Fibroblast of skin of left quadriceps (primary cell): ENCODE data around the gene E2F8.
"Not testable (repeated sequence)": the region's sequence is repeated elsewhere in the genome, so short reads cannot be mapped to it uniquely, and the experiment has no call there.

Experiments used
- DNase-seq, 2 experiments: peaks; one replicate each; pipeline ENCODE4 v3.0.0-alpha.2; 2013; ENCODE audit warnings: low read depth in 2 of 2

The E2F8 gene

DNA sequence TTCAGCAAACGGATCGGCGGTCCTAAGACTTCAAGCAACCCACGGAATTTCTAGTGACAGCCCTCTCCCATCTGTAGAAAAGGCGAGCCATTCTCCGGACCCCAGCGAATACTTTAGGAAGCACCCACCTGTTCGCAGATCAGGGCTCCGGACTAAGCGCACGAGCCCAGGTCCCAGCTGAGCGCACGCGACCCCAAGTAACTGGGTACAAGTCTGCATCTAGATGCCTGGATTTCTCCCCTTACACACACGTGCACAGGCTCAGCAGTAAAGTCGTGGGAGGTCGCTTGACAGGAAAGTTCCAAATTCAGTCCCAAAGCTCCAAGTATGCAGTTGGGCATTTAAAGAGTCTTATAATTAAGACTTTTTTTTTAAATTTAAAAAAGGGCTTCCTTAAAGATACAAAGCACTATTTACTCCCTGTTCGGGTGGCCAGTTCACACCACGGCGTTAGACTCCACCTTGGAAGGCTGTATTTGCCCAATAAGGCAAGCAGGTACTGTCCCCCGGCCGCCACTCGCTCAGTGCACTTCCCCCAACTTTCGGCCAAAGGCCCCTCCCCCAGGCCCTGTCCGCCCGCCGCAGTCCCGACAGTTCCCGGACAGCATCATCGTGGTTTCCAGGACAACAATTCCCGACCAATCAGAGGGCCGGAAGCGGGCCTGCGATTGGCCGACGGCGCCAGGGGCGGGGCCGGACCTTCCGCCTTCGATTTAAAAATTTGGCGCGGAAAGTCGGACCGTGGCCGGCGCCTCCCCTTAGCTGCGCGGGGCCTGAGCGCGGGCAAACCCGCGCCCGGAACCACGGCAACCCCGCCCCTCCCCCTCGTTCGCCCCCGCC is at the start of gene E2F8:
Gene E2F8, minus strand, starts transcription at position 526 of the 840 bp plus-strand sequence. CDS start 824 bp downstream, outside the sequence.
- peak; percentile 82 to 84 for DNase-seq

DNA sequence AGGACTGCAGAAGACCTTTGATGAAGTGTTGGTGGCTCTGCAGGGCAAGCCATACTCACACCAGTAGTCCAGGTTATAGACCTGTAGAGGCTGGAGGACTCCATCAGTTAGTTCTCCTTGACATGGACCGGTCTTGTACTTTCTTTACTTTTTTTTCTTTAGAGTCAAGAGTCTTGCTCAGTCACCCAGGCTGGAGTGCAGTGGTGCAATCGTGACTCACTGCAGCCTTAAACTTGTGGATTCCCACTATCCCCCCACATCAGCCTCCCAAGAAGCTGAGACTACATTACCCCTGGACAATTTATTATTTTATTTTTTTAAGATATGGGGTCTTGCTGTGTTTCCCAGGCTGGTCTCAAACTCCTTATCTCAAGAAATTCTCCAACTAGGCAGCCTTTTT is 49.6 kb upstream of the E2F8 start:
- no peak for DNase-seq

DNA sequence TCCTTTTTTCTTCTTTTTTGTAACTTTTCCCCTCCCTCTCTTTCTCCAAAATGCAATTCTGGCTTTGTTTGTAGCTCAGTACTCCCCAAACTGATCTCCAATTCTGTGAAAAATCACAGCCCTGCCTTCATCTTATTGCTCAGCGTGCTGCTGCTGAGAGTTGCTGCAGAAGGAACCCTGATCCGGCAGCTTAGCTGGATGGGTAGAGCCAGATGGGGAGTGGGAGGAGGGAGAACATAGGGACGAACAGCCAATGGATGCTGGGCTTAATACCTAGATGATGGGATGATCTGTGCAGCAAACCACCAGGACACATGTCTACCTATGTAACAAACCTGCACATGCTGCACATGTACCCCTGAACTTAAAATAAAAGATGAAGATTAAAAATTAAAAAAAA is 47.5 kb upstream of the E2F8 start:
- no peak for DNase-seq

GRCh38 chr11:19286411-19286810 is 45.7 kb upstream of the E2F8 start:
- DNase-seq: no peak

GRCh38 chr11:19284881-19285280 is 44.1 kb upstream of the E2F8 start:
- DNase-seq: no peak

DNA sequence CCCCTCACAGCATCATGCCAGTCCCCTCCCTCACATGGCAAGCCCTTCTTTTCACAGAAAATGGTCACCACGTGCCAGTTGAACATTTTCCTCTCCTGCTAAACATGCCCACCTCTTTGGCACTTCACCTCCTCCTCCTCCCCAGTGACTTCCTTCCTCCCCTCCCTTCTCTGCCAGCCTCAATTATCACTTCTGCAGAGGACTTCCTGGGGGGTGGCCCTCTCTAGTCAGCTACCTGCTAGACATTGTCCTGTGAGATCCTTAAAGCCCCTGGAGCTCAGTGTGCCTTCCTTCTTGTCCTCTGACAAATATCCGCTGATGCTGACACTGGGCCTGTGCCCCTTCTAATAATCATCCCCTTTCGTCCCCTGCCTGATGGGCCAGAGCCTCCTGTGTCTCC is 43.2 kb upstream of the E2F8 start:
- DNase-seq: no peak

DNA sequence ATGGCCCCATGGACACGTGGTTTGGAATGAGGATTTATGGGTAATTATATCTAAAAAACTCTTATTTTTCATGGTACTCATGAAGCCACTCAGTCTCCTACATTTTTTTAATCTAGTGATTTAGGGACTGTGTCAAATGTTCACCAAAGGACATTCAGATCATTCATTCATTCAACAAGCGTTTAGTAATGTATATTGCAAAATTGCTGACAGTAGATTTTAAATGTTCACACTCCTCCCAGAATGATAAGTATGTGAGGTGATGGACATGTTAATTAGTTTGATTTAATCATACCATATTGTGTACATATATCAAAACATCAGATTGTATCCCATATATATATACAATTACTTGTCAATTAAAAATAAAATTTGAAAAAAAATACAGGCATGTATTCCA is 40.8 kb upstream of the E2F8 start:
- DNase-seq: no peak

DNA sequence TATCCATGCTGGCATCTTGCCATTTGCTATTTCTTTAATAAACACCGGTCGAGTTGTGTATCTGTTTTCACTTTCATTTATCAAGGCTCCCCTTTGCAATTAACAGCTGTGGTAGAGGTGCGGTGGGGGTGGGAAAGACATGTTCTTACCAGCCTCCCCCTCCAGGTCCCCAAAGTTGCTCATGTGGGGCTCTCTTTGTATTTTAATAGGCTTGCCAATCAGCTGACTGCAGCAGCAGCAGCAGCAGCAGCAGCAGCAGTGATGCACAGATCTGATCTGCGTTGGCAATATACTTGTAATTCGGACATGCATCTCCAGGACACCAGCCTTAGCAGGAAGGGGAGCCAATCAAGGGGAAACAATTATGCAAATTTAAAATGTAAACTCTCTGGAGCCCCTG is 40.3 kb upstream of the E2F8 start:
- no peak for DNase-seq

- no peak for DNase-seq
Observed at GRCh38 chr11:19279451-19279850, 38.7 kb upstream of the E2F8 start.

DNA sequence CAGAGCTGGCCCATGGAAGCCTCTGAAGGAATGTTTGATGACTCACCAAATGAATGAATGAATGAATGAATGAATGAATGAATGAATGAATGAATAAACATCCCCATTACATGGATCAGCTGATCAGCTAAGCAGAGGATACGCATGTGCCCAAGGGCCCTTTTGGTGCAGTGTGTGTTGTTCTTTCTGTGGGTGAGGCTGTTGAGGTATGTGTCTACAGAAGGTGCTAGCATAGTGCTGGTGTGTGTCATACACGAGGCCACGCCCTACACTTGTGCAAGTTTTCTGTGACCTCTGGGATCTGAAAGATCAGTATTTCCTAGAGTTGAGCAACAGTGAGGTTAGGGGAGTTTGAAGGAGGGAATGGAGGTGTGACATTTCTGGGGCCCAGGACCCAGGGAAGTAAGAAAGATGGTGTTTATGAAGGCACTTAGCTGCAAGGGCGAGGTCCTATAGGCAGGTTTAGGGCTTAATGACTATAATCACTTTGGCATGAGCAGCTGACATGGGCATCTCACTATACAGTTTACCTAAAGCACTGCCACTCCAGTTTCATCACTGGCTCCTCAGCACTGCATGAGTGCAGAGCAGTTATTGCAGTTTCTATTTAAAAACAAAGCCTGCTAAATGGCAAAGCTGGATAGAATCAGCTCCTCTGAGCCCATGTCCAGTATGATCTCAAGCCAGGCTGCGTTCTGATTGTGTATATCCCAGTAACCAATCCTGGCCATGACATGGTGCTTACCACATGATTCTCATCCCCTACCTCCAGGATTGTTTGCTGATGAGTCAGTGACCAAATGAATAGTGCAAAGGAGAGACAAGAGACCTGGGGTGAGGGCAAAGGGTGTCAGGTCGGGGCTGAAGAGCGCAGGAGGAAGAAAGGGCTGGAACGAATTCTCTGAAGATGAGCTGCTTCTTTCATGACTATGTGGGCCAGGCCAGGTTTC is 36.4 kb upstream of the E2F8 start:
- no peak for DNase-seq

DNA sequence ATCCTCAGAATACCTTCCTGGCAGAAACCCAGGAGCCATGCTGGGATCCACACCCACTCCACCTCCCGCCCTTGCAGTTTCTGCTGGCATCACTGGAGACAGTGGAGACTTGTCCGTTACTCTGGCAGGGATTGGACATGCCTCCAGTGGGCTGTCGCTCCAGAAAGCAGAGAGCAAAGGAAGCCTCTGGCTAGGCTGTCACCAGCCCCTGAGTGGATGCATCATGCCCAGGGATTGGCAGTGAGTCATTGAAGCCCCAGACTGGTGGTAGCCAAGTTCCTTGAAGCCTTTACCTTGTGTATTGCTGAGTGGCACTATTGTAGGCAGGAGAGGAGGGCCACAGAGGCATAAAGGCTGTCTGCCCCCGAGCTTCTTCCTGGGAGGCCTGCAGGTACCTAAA is 34.8 kb upstream of the E2F8 start:
- DNase-seq: no peak

- DNase-seq: peak; percentile 1 to 4
Observed at GRCh38 chr11:19273219-19273618, 32.5 kb upstream of the E2F8 start.

- no peak for DNase-seq
Observed at GRCh38 chr11:19268909-19269308, 28.2 kb upstream of the E2F8 start.

DNA sequence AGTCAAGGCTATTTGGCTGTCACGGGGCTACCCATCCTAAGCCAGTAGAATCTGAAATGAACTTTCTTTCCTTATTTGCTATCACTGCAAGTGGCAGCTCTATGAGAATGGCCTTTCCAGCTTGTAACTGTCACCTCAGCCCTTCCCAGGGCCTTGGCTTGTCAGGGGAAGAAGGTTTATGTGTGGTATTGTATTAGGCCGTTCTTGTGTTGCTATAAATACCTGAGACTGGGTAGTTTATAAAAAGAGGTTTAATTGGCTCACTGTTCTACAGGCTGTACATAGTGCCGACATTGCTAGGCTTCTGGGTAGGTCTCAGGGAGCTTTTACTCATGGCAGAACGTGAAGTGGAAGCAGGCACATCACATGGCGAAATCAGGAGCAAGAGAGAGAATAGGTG is 26.8 kb upstream of the E2F8 start:
- no peak for DNase-seq

DNA sequence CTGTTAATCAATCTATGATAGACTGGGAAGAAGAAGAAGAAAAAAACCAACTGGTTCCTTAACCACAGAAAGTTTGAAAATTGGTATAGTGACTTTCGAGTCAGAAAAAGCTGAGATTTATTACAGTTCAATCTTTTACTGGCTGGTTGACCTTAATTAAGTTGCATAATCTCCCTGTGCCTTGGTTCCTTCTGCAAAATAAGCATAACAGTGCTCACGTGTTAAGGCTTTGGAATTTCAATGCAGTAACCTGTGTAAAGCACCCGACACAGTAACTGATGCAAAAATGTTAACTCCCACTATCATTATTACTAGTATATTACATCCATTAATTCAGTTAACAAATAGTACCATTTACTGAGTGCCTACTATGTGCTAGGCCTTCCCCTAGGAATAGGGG is 22.6 kb upstream of the E2F8 start:
- no peak for DNase-seq

DNA sequence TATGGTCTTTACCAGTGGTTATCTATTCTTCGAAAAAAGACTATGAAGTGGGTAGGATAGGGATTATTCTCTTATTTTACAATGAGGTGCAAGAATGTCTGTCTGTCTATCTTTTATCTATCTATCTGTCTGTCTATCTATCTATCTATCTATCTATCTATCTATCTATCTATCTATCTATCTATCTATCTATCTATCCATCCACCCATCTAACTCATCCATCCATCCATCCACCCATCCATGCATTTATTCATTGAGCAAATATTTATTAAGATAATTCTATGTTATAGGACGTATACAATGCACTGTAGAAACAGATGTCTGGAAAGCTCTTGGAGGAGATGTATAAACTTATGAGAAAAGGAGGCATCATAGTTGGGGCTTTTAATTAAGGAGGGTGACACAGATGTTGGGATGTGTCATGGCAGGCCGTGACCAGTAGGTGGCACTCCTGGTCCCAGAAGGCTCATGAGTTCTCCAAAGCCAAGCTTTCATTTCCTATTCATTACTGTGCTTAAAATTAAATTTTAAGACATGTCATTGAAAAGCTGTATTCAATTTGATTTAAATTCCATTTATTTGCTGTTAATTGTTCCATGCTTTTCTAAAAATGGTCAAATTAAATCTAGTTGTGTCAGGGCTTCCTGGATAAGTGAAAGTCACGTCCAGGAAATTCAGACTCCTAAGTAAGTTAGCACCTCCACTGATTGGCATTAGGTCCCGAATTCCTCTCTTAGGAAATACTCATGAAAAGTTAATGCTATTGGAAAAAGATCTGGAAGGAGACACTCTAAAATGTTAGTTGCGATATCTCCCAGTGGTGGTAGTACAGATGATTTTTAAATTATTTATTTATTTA is 19.0 kb upstream of the E2F8 start:
- peak; percentile 12 to 18 for DNase-seq

DNA sequence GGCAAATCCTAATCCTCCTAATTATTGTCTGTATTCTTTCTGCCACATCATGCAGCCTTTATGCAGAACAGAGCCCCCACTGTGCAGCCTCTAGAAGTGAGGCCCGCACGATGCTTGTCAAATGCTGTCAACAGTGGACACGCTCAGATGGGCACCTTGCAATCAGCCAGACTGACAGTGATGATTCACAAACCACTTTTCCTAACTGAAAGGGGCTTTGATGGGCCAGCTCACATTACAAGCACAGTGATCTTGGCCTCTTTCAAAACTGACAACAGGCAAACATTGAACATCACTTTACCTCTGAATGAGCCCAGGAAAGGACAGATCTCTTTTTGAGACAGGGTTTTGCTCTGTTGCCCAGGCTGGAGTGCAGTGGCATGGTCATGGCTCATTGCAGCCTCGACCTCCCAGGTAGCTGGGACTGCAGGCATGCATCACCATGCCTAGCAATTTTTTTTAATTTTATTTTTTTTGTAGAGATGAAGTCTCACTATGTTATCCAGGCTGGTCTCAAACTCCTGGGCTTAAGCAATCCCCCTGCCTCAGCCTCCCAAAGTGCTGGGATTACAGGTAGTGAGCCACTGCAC is 18.0 kb upstream of the E2F8 start:
- DNase-seq: no peak

DNA sequence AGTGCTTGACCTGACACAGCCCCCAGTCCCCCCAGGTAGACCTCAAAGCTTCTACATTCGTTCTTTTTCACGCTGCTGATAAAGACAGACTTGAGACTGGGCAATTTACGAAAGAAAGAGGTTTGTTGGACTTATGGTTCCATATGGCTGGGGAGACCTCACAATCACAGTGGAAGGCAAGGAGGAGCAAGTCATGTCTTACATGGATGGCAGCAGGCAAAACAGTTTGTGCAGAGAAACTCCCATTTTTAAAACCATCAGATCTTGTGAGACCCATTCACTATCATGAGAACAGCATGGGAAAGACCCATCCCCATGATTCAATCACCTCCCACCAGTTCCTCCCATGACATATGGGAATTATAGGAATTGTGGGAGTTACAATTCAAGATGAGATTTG is 13.7 kb upstream of the E2F8 start:
- DNase-seq: not testable (repeated sequence)

DNA sequence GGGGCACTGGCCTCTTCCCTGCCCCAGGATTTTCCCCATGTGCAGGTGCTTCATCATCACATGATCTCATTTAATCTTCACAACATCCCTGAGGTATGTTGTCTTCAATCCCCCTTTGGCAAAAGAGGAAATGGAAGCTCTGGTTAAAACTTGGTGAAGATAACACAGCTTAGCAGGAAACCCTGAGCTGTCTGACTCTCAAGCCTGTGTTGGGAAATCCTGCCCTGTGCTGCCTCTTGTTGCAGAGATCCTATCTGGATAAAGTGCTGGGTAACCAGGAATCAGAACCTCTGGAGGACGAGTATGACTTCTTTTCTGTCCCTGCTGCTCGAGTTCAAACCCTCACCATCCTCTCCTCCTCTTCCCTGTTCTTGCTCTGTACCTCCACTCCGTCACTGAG is 13.1 kb upstream of the E2F8 start:
- no peak for DNase-seq

- no peak for DNase-seq
Observed at GRCh38 chr11:19253153-19253745, 12.5 kb upstream of the E2F8 start.
